ENCODE measurements around the gene NEK4.

NEK4 gene

DNA sequence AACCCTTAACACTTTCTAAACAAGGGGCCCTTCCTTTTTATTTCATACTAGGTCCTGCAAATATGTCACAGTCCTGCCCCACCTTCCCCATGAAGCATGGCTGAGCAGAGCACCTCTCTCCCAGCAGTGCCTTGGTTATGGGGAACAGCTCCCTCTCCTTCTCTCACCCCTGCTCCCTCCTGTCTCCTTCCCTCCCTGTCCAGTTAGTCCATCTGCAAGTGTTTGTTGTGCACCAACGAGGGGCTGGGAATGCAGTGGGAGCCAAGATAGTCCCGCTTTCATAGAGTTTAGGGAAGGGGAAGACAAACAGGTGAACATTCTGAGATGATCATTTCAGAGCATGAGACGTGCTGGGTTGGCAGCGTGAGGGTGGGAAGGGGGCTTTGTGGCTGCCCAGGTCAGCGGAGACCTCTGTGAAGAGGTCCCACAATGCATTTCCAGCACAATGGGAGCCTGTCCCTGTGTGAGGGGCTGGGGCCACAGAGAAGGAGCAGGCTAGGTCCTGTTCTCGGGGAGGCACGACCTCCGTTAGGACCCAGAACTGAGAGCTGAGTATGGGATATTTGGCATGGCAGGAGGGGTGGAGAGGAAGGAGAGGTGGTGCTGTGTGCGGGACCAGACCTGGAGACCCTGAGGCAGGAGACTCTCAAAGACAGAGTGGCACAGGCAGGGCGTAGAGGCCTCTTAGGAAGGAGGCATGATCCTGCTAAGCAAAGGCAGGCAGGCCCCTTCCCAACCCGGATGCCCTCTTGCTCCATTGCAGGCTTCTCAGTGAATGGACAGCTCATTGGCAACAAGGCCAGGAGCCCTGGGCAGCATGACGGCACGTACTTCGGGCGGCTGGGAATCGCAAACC lies 18.4 kb upstream of the NEK4 start:
- Histone ChIP-seq H3K4me2 (ENCODE audit: low read length) (no peak overlapping the region), H2BK5ac (ENCODE audit: low read length) (no peak overlapping the region), H4K5ac (ENCODE audit: low read length) (no peak overlapping the region), H3K4ac (ENCODE audit: low read depth, low read length) (no peak overlapping the region), H3K23ac (ENCODE audit: low read length) (no peak overlapping the region), H3K79me1 (ENCODE audit: low read length) (no peaks in the 10 kb centered on the region), H3K27ac (ENCODE audit: low read depth, low read length) (no peak overlapping the region), H3K18ac (ENCODE audit: low read length) (no peak overlapping the region), H4K8ac (ENCODE audit: low read depth, low read length) (no peak overlapping the region), H3K9ac (ENCODE audit: low read length) (no peak overlapping the region), H2BK120ac (ENCODE audit: low read depth, low read length) (no peak overlapping the region), H3K36me3 (ENCODE audit: control insufficient read depth, insufficient read depth, low read length) (no peaks in the 10 kb centered on the region), H3K4me3 (ENCODE audit: low read length) (no peak overlapping the region), H2BK15ac (replicated peaks; ENCODE audit: low read depth) (no peak overlapping the region), H2AK5ac (ENCODE audit: low read length) (no peak overlapping the region), H3K4me1 (ENCODE audit: control insufficient read depth, low read depth, low read length) (no peaks in the 10 kb centered on the region), H3K56ac (ENCODE audit: low read length) (no peak overlapping the region), H3K79me2 (ENCODE audit: control insufficient read depth, insufficient read depth, low read length) (no peaks in the 10 kb centered on the region), H3K27me3 (ENCODE audit: insufficient read depth, low read length, poor library complexity) (no peaks in the 10 kb centered on the region)
- no CpG with 5 or more reads among the region's 16 CpGs for WGBS (ENCODE audit: extremely low coverage, insufficient coverage, low lambda C conversion rate)
- DNase-seq: no peak

DNA sequence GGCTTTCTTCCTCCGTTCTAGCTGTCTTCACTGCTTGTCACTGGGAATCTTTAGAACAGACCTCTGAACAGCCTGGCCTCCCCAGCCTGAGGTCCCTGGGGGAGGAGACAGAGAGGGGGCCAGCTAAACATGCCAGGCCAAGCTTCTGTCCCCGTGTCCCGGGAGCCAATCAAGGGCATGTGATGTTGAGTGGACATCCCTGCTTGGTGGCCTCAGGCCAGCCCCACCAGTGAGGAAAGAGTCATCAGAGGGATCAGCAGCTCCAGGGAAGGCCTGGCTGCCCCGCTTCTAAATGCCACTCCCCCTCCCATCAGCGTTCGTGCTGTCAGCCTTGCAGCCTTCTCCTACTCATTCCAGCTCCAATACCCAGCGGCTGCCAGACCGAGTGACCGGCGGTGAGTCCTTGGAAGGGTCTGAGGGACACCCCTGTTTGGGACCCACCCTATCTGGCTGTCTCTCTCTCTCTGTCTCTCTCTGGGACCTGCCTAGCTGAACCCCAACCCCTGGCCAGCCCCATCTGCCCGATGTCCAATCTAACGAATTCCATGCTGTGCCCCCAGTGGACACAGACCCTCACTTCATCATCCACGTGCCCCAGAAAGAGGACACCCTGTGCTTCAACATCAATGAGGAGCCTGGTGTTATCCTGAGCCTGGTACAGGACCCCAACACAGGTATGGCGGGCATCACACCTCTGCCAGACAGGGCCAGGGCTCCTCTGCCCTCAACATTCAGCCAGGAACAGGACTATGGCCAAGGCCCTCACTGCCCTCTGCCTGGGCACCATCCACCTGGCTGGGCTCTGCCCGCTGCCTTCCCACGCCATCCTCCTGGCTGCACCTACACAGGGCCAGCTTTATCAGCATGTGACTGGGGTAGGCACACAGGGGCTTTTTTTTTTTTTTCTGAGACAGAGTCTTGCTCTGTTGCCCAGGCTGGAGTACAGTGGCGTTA lies 17.2 kb upstream of the NEK4 start:
- H2AK5ac ChIP-seq (ENCODE audit: low read length): no peak overlapping the region
- no peak overlapping the region for H4K5ac ChIP-seq (ENCODE audit: low read length)

DNA sequence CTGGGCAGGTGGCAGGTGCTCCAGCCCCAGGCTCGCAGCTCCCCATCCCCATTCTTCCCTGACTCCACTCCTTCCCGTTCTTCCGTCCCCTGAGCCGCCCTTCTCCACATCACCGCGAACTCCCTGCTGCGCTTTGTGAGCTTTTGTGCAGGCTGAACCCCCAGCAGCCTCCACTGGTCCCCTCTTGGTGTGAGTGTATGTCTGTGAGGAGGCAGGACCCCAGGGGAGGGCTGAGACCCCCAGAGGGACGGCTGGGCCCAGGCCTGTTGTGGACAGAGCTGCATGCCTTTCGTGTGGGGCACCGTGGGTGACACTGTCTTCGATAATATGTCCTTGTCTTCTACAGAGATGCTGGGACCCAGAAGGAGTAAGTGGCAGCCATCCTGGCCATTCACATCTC lies 16.5 kb upstream of the NEK4 start:
- Histone ChIP-seq H3K18ac (ENCODE audit: low read length) (no peak overlapping the region), H2BK120ac (ENCODE audit: low read depth, low read length) (no peak overlapping the region), H3K36me3 (ENCODE audit: control insufficient read depth, insufficient read depth, low read length) (no peaks in the 10 kb centered on the region), H3K4ac (ENCODE audit: low read depth, low read length) (no peak overlapping the region), H2AK5ac (ENCODE audit: low read length) (no peak overlapping the region), H3K23ac (ENCODE audit: low read length) (no peak overlapping the region), H4K8ac (ENCODE audit: low read depth, low read length) (no peak overlapping the region), H3K9ac (ENCODE audit: low read length) (no peak overlapping the region), H3K79me1 (ENCODE audit: low read length) (no peaks in the 10 kb centered on the region), H2BK15ac (replicated peaks; ENCODE audit: low read depth) (no peak overlapping the region), H3K27ac (ENCODE audit: low read depth, low read length) (no peak overlapping the region), H4K5ac (ENCODE audit: low read length) (no peak overlapping the region), H3K4me2 (ENCODE audit: low read length) (no peak overlapping the region), H2BK5ac (ENCODE audit: low read length) (no peak overlapping the region), H3K56ac (ENCODE audit: low read length) (no peak overlapping the region), H3K79me2 (ENCODE audit: control insufficient read depth, insufficient read depth, low read length) (no peaks in the 10 kb centered on the region), H3K4me3 (ENCODE audit: low read length) (no peak overlapping the region), H3K27me3 (ENCODE audit: insufficient read depth, low read length, poor library complexity) (no peaks in the 10 kb centered on the region), H3K4me1 (ENCODE audit: control insufficient read depth, low read depth, low read length) (no peaks in the 10 kb centered on the region)
- no CpG with 5 or more reads among the region's 11 CpGs for WGBS (ENCODE audit: extremely low coverage, insufficient coverage, low lambda C conversion rate)
- DNase-seq: no peak

More for the DNA sequence above, 17.2 kb upstream of the NEK4 start:
- H3K9ac ChIP-seq (ENCODE audit: low read length): no peak overlapping the region
- no peak overlapping the region for H3K4me2 ChIP-seq (ENCODE audit: low read length)
- DNase-seq: no peak
- no peak overlapping the region for H2BK15ac ChIP-seq (replicated peaks; ENCODE audit: low read depth)
- no CpG with 5 or more reads among the region's 17 CpGs for WGBS (ENCODE audit: extremely low coverage, insufficient coverage, low lambda C conversion rate)
- no peak overlapping the region for H3K4ac ChIP-seq (ENCODE audit: low read depth, low read length)
- H2BK5ac ChIP-seq (ENCODE audit: low read length): no peak overlapping the region
- H3K79me1 ChIP-seq (ENCODE audit: low read length): no peaks in the 10 kb centered on the region
- no peak overlapping the region for H3K18ac ChIP-seq (ENCODE audit: low read length)
- no peak overlapping the region for H3K56ac ChIP-seq (ENCODE audit: low read length)
- H3K27me3 ChIP-seq (ENCODE audit: insufficient read depth, low read length, poor library complexity): no peaks in the 10 kb centered on the region
- H2BK120ac ChIP-seq (ENCODE audit: low read depth, low read length): no peak overlapping the region
- no peaks in the 10 kb centered on the region for H3K4me1 ChIP-seq (ENCODE audit: control insufficient read depth, low read depth, low read length)
- no peak overlapping the region for H3K4me3 ChIP-seq (ENCODE audit: low read length)
- no peaks in the 10 kb centered on the region for H3K79me2 ChIP-seq (ENCODE audit: control insufficient read depth, insufficient read depth, low read length)
- no peaks in the 10 kb centered on the region for H3K36me3 ChIP-seq (ENCODE audit: control insufficient read depth, insufficient read depth, low read length)
- H3K27ac ChIP-seq (ENCODE audit: low read depth, low read length): no peak overlapping the region
- no peak overlapping the region for H4K8ac ChIP-seq (ENCODE audit: low read depth, low read length)
- H3K23ac ChIP-seq (ENCODE audit: low read length): no peak overlapping the region

DNA sequence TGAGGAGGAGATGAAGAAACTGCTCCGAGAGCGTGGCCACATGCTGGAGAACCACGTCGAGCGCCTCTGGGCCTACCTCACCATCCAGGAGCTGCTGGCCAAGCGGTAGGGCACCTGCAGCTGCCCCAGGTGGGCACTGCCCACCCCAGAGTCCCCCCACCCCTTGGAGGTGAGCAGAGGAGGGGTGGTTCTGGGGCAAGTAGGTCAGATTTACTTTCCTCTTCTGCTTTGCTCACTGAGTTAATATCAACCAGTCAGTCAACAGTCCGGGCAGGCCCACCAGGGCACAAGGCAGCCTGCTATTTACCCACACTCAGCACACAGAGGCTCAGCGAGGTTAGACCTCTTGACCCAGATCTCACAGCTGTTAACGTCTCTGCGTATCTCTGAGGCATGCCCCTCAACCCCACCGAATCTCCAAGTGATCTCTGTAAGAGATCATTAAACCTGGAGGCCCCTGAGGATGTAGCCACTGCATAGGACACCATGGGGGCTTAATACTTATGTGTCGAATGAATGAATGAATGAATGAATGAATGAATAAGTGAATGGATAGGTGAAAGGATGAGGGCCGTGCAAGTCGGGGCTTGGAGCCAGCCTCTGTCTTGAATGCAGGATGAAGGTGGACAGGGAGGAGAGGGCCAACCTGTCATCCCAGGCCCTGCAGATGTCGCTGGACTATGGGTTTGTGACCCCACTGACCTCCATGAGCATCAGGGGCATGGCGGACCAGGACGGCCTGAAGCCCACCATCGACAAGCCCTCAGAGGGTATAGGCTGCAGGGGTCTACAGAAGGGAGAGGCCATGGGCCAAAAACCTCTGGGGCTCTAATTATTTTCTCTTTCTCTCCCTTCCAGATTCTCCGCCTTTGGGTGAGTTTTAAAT lies 15.8 kb upstream of the NEK4 start:
- no peak overlapping the region for H3K23ac ChIP-seq (ENCODE audit: low read length)
- H3K9ac ChIP-seq (ENCODE audit: low read length): no peak overlapping the region
- no peak overlapping the region for H2BK120ac ChIP-seq (ENCODE audit: low read depth, low read length)
- H2BK15ac ChIP-seq (replicated peaks; ENCODE audit: low read depth): no peak overlapping the region
- H3K36me3 ChIP-seq (ENCODE audit: control insufficient read depth, insufficient read depth, low read length): no peaks in the 10 kb centered on the region
- no peak overlapping the region for H3K27ac ChIP-seq (ENCODE audit: low read depth, low read length)
- no peak overlapping the region for H4K5ac ChIP-seq (ENCODE audit: low read length)
- H3K18ac ChIP-seq (ENCODE audit: low read length): no peak overlapping the region
- H2AK5ac ChIP-seq (ENCODE audit: low read length): no peak overlapping the region
- H3K79me1 ChIP-seq (ENCODE audit: low read length): no peaks in the 10 kb centered on the region
- H3K27me3 ChIP-seq (ENCODE audit: insufficient read depth, low read length, poor library complexity): no peaks in the 10 kb centered on the region
- no peak for DNase-seq
- no peak overlapping the region for H2BK5ac ChIP-seq (ENCODE audit: low read length)
- no peak overlapping the region for H3K4ac ChIP-seq (ENCODE audit: low read depth, low read length)
- H3K79me2 ChIP-seq (ENCODE audit: control insufficient read depth, insufficient read depth, low read length): no peaks in the 10 kb centered on the region
- no peak overlapping the region for H3K4me3 ChIP-seq (ENCODE audit: low read length)
- H3K56ac ChIP-seq (ENCODE audit: low read length): no peak overlapping the region
- H4K8ac ChIP-seq (ENCODE audit: low read depth, low read length): no peak overlapping the region
- WGBS (ENCODE audit: extremely low coverage, insufficient coverage, low lambda C conversion rate): no CpG with 5 or more reads among the region's 19 CpGs
- H3K4me2 ChIP-seq (ENCODE audit: low read length): no peak overlapping the region
- no peaks in the 10 kb centered on the region for H3K4me1 ChIP-seq (ENCODE audit: control insufficient read depth, low read depth, low read length)

DNA sequence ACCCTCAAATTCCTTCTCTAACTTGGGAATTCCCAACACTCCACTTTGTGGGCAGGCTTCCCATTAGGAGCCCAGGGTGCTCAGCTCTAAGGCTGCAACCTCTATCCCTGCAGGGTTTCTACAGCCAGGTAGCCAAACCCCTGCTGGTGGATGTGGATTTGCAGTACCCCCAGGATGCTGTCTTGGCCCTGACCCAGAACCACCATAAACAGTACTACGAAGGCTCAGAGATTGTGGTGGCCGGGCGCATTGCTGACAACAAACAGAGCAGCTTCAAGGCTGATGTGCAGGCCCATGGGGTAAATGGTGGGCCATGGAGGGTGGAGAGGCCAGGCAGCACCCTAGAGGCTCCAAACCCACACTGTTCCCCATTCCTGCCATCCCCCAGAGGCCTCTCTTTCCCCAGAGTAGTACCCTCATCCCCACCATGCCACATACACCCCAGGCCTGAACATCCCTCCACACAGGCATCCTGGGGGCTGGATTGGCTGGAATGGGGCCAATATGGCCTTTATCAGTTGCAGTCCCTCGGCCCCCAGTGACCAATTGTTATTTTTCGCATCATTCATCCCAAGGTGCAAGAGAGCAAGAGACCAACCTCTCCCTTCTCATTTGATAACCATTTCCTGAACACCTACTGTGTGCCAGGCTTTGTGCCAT lies 14.3 kb upstream of the NEK4 start:
- no peaks in the 10 kb centered on the region for H3K36me3 ChIP-seq (ENCODE audit: control insufficient read depth, insufficient read depth, low read length)

More for the DNA sequence above, 14.3 kb upstream of the NEK4 start:
- Histone ChIP-seq H3K27ac (ENCODE audit: low read depth, low read length) (no peak overlapping the region), H3K9ac (ENCODE audit: low read length) (no peak overlapping the region), H3K79me2 (ENCODE audit: control insufficient read depth, insufficient read depth, low read length) (no peaks in the 10 kb centered on the region), H3K79me1 (ENCODE audit: low read length) (no peaks in the 10 kb centered on the region), H3K4me2 (ENCODE audit: low read length) (no peak overlapping the region), H2BK120ac (ENCODE audit: low read depth, low read length) (no peak overlapping the region), H4K8ac (ENCODE audit: low read depth, low read length) (no peak overlapping the region), H3K4ac (ENCODE audit: low read depth, low read length) (no peak overlapping the region), H3K4me1 (ENCODE audit: control insufficient read depth, low read depth, low read length) (no peaks in the 10 kb centered on the region), H3K27me3 (ENCODE audit: insufficient read depth, low read length, poor library complexity) (no peaks in the 10 kb centered on the region), H3K4me3 (ENCODE audit: low read length) (no peak overlapping the region), H3K18ac (ENCODE audit: low read length) (no peak overlapping the region), H3K23ac (ENCODE audit: low read length) (no peak overlapping the region), H2BK15ac (replicated peaks; ENCODE audit: low read depth) (no peak overlapping the region), H2BK5ac (ENCODE audit: low read length) (no peak overlapping the region), H2AK5ac (ENCODE audit: low read length) (no peak overlapping the region), H4K5ac (ENCODE audit: low read length) (no peak overlapping the region), H3K56ac (ENCODE audit: low read length) (no peak overlapping the region)
- WGBS (ENCODE audit: extremely low coverage, insufficient coverage, low lambda C conversion rate): no CpG with 5 or more reads among the region's 5 CpGs
- DNase-seq: no peak
